ENCODE data around the gene RASSF7. TPM values are rescaled to one million over a fixed set of nuclear protein-coding genes. Genes with fewer than 3 reads are reported as not detected.

RASSF7 gene
- total RNA-seq, 2 experiments from 2014 or later: 14.1 to 15.7 TPM

- ATAC-seq (ENCODE audit: poor library complexity) (peak; percentile 26), DNase-seq (no peak)
- ChIA-PET CTCF (interaction anchor here (1.1 to 2.7 kb wide), 14 partner anchors 11 to 171 kb away, joined by 3 to 23 read pairs (median 6); partner anchors contain the start of genes HRAS, IRF7, PHRF1 and TMEM80), POLR2A (interaction anchor here (1.0 to 3.9 kb wide), 14 partner anchors 9 to 254 kb away, joined by 3 to 27 read pairs (median 6); partner anchors contain the start of genes DEAF1, HRAS, IRF7 and LRRC56)
- Histone ChIP-seq H3K27ac (ENCODE audit: low read depth in 1 of 2, low read length in 2 of 2) (no peak overlapping the region), H3K9me3 (ENCODE audit: control insufficient read depth in 1 of 2, insufficient read depth in 1 of 2, low read length in 2 of 2) (no peaks in the 10 kb centered on the region), H3K4me1 (ENCODE audit: insufficient read depth, low read length) (peaks cover 37% of the 10 kb centered on the region), H3K4me3 (ENCODE audit: low read length) (peak overlapping the region; percentile 40), H3K36me3 (ENCODE audit: insufficient read depth, low read length) (no peaks in the 10 kb centered on the region), H3K27me3 (ENCODE audit: control insufficient read depth in 1 of 2, insufficient read depth in 2 of 2, low read length in 2 of 2) (no peaks in the 10 kb centered on the region)
- Mint-ChIP-seq H3K4me1 (ENCODE audit: low read depth) (peaks cover 7% of the 10 kb centered on the region), H3K27me3 (no peaks in the 10 kb centered on the region), H3K27ac (no peak overlapping the region), H3K36me3 (ENCODE audit: low read depth) (no peaks in the 10 kb centered on the region), H3K4me3 (peak overlapping the region; percentile 25), H3K9me3 (no peaks in the 10 kb centered on the region)
- no peak for TF ChIP-seq CTCF (IDR thresholded peaks at IDR 0.05)
- intact Hi-C loops (cut with DNase I, micrococcal nuclease): loop anchor here (1.0 to 2.0 kb wide), 6 partner anchors 73 to 210 kb away; no protein-coding TSS in a partner anchor
Measured at GRCh38 chr11:555227-555779, 5.5 kb upstream of the RASSF7 start.

GRCh38 chr11:555780-556661 lies 4.7 kb upstream of the RASSF7 start:
- H3K27ac ChIP-seq (ENCODE audit: low read depth in 1 of 2, low read length in 2 of 2): no peak overlapping the region
- Mint-ChIP-seq H3K27ac (no peak overlapping the region), H3K27me3 (no peaks in the 10 kb centered on the region), H3K9me3 (no peaks in the 10 kb centered on the region), H3K36me3 (ENCODE audit: low read depth) (no peaks in the 10 kb centered on the region), H3K4me1 (ENCODE audit: low read depth) (peaks cover 7% of the 10 kb centered on the region), H3K4me3 (peak overlapping the region; percentile 42)
- DNase-seq (peak in 4 of 14 experiments; percentile 28 to 68 (median 57)), ATAC-seq (ENCODE audit: poor library complexity) (no peak)
- ChIA-PET CTCF (interaction anchor here (1.0 to 2.7 kb wide), 13 partner anchors 10 to 172 kb away, joined by 3 to 23 read pairs (median 5); partner anchors contain the start of genes HRAS, IRF7 and PHRF1), POLR2A (interaction anchor here (0.7 to 3.9 kb wide), 13 partner anchors 9 to 349 kb away, joined by 3 to 27 read pairs (median 6); partner anchors contain the start of genes BET1L, HRAS, IRF7 and LRRC56)
- peaks cover 40% of the 10 kb centered on the region for H3K4me1 ChIP-seq (ENCODE audit: insufficient read depth, low read length)
- H3K27me3 ChIP-seq (ENCODE audit: control insufficient read depth in 1 of 2, insufficient read depth in 2 of 2, low read length in 2 of 2): no peaks in the 10 kb centered on the region
- no peak for TF ChIP-seq CTCF (IDR thresholded peaks at IDR 0.05)
- peak overlapping the region; percentile 7 for H3K4me3 ChIP-seq (ENCODE audit: low read length)
- H3K9me3 ChIP-seq (ENCODE audit: control insufficient read depth in 1 of 2, insufficient read depth in 1 of 2, low read length in 2 of 2): no peaks in the 10 kb centered on the region
- intact Hi-C loops (cut with DNase I, micrococcal nuclease): loop anchor here (1.0 to 2.0 kb wide), 7 partner anchors 17 to 209 kb away; no protein-coding TSS in a partner anchor
- H3K36me3 ChIP-seq (ENCODE audit: insufficient read depth, low read length): no peaks in the 10 kb centered on the region

- no peak for TF ChIP-seq CTCF (IDR thresholded peaks at IDR 0.05)
- Mint-ChIP-seq H3K27me3 (no peaks in the 10 kb centered on the region), H3K36me3 (ENCODE audit: low read depth) (peaks cover 5% of the 10 kb centered on the region), H3K9me3 (no peaks in the 10 kb centered on the region), H3K4me3 (peak overlapping the region; percentile 42), H3K4me1 (ENCODE audit: low read depth) (peaks cover 12% of the 10 kb centered on the region), H3K27ac (no peak overlapping the region)
- ChIA-PET CTCF (interaction anchor here (1.0 to 2.7 kb wide), 5 partner anchors 12 to 171 kb away, joined by 3 to 23 read pairs (median 4); partner anchors contain the start of genes IRF7 and PHRF1), POLR2A (interaction anchor here (1.2 to 3.9 kb wide), 9 partner anchors 8 to 169 kb away, joined by 3 to 27 read pairs (median 7); partner anchors contain the start of genes HRAS, IRF7, LRRC56 and PHRF1)
- Histone ChIP-seq H3K4me1 (ENCODE audit: insufficient read depth, low read length) (peaks cover 45% of the 10 kb centered on the region), H3K27me3 (ENCODE audit: control insufficient read depth in 1 of 2, insufficient read depth in 2 of 2, low read length in 2 of 2) (no peaks in the 10 kb centered on the region), H3K36me3 (ENCODE audit: insufficient read depth, low read length) (no peaks in the 10 kb centered on the region), H3K9me3 (ENCODE audit: control insufficient read depth in 1 of 2, insufficient read depth in 1 of 2, low read length in 2 of 2) (no peaks in the 10 kb centered on the region), H3K4me3 (ENCODE audit: low read length) (no peak overlapping the region), H3K27ac (ENCODE audit: low read depth in 1 of 2, low read length in 2 of 2) (no peak overlapping the region)
- DNase-seq (peak in 1 of 14 experiments; percentile 46), ATAC-seq (ENCODE audit: poor library complexity) (no peak)
- intact Hi-C loops (cut with DNase I, micrococcal nuclease): loop anchor here in 1 of 2 experiments (2.0 kb wide), 1 partner anchor 18 kb away; no protein-coding TSS in a partner anchor
Measured at GRCh38 chr11:556662-557256, 4.0 kb upstream of the RASSF7 start.

Measured in CD4-positive, alpha-beta T cell (primary cell).